Tibial artery (tissue), 4 donors: Measurements from ENCODE around the gene KCTD16.

Source experiments
- DNase-seq, 2 donors: peaks; one replicate each; pipeline ENCODE4 v3.0.0-alpha.2; 2019
- H3K27ac ChIP-seq, 2 donors: fragments of 200-600 bp; sonication (generic) in 1 of 2; 1 replicate in 1 of 2; 2 replicates in 1 of 2; pipeline ENCODE4 v1.5.1; 2018 to 2019; ENCODE audit warnings: mild to moderate bottlenecking in 1 of 2
- H3K27me3 ChIP-seq, 2 donors: fragments of 200-600 bp; sonication (generic) in 1 of 2; one replicate each; pipeline versions ENCODE4 v1.5.1 to v1.6.0; 2016 to 2019
- H3K36me3 ChIP-seq, 3 donors: fragments of 200-600 bp; sonication (generic) in 2 of 3; one replicate each; pipeline ENCODE4 v1.5.1; 2016 to 2019; ENCODE audit warnings: mild to moderate bottlenecking in 2 of 3
- H3K4me1 ChIP-seq, 4 donors: fragments of 200-600 bp; sonication (generic) in 2 of 4; 1 replicate in 3 of 4; 2 replicates in 1 of 4; pipeline ENCODE4 v1.5.1; 2016 to 2019
- H3K4me3 ChIP-seq, 2 donors: fragments of 200-600 bp; sonication (generic) in 1 of 2; 1 replicate in 1 of 2; 2 replicates in 1 of 2; pipeline ENCODE4 v1.5.1; 2018 to 2019; ENCODE audit warnings: mild to moderate bottlenecking in 2 of 2
- H3K9me3 ChIP-seq, 3 donors: fragments of 200-600 bp; sonication (generic) in 1 of 3; one replicate each; pipeline ENCODE4 v1.5.1; 2016 to 2019
- intact Hi-C: fragments of 100-400 bp; cut with DNase I; formaldehyde crosslinking; loops from one replicate; pipeline ENCODE4 v1.15.0; 2023; ENCODE audit warnings: low total_unique reads
- TF ChIP-seq, protein P1 (sequence below), 2 experiments: fragments of 200-600 bp in 1 of 2; fragments of 450-650 bp in 1 of 2; IDR thresholded peaks; one replicate each; pipeline ENCODE4 v1.5.1; 2017 to 2019; ENCODE audit warnings: antibody characterized with exemption in 2 of 2, mild to moderate bottlenecking in 1 of 2, moderate library complexity in 1 of 2

KCTD16 gene

DNA sequence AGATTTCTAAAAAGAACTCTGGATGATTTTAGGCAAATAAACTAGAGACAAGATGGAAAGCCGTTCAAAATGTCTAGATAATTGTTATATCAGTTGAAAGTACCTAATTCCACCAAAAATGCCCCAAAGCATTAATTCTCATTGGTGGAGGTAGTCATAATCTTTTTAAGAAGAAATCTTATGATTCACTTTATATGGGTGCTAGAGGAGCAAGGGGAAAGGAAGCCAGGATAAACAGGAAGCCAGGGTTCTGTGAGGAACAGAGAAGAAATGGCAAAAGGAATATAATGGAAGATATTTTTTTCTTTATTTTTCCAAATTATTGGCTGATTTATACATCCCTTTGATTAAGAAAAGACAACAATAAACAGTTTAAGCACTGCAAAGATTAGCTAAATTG, 8.0 kb upstream of the KCTD16 start:
- no peaks in the 10 kb centered on the region for H3K27me3 ChIP-seq
- peaks cover 0 to 8% (median 2%) of the 10 kb centered on the region in 4 donors for H3K4me1 ChIP-seq
- H3K9me3 ChIP-seq: no peaks in the 10 kb centered on the region
- TF ChIP-seq, protein P1, sequence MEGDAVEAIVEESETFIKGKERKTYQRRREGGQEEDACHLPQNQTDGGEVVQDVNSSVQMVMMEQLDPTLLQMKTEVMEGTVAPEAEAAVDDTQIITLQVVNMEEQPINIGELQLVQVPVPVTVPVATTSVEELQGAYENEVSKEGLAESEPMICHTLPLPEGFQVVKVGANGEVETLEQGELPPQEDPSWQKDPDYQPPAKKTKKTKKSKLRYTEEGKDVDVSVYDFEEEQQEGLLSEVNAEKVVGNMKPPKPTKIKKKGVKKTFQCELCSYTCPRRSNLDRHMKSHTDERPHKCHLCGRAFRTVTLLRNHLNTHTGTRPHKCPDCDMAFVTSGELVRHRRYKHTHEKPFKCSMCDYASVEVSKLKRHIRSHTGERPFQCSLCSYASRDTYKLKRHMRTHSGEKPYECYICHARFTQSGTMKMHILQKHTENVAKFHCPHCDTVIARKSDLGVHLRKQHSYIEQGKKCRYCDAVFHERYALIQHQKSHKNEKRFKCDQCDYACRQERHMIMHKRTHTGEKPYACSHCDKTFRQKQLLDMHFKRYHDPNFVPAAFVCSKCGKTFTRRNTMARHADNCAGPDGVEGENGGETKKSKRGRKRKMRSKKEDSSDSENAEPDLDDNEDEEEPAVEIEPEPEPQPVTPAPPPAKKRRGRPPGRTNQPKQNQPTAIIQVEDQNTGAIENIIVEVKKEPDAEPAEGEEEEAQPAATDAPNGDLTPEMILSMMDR (IDR thresholded peaks at IDR 0.05): no peak
- peaks cover 50 to 71% (median 62%) of the 10 kb centered on the region in 3 donors for H3K36me3 ChIP-seq
- H3K4me3 ChIP-seq: no peak overlapping the region
- H3K27ac ChIP-seq: no peak overlapping the region
- no peak for DNase-seq
- intact Hi-C loops: no loop called here

DNA sequence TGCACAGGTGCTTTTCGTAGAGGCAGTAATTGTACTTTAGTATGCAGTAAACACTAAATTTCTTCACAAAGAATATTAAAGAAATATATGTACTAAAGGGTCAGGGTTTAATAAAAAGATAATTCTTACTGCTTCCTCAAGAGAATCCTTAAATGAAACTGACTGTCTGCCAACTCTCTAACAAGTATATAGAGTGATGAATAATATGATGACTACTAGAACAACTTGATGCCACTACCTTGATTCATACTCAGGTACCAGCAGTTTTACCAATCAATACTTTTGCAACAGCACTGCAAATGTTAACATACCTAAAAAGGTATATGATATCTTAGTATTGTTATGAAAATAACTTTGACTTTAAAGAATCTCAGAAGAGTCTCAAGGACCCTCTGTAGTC, 4.0 kb upstream of the KCTD16 start:
- Histone ChIP-seq H3K36me3 (peaks cover 24 to 49% (median 39%) of the 10 kb centered on the region in 3 donors), H3K27me3 (no peaks in the 10 kb centered on the region), H3K27ac (no peak overlapping the region), H3K4me1 (peaks cover 0 to 30% (median 15%) of the 10 kb centered on the region in 4 donors), H3K4me3 (no peak overlapping the region), H3K9me3 (no peaks in the 10 kb centered on the region)
- TF ChIP-seq, protein P1 (IDR thresholded peaks at IDR 0.05): no peak
- intact Hi-C loops: no loop called here
- no peak for DNase-seq

DNA sequence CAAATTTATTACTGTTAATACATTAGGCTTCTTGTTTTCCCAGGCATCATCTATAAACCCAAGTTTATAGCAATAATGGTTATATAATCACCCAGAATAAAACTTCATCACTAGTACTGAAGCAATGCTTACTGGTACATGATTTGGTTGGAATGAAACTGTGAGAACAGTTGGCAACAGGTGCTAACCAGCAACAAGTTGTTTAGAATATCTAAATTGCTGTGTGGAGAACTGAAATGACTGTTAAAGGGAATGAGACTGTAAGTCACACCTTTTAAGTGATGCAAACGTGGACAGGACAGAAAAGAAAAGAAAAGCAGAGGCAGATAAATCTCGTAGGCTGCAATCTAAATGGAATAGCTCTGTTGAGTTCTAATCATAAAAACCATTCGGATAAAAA, 2.7 kb upstream of the KCTD16 start:
- Histone ChIP-seq H3K9me3 (no peaks in the 10 kb centered on the region), H3K4me1 (peaks cover 0 to 30% (median 15%) of the 10 kb centered on the region in 4 donors), H3K27ac (no peak overlapping the region), H3K4me3 (no peak overlapping the region), H3K27me3 (no peaks in the 10 kb centered on the region), H3K36me3 (peaks cover 15 to 38% (median 26%) of the 10 kb centered on the region in 3 donors)
- TF ChIP-seq, protein P1 (IDR thresholded peaks at IDR 0.05): no peak
- DNase-seq: no peak
- intact Hi-C loops: no loop called here

DNA sequence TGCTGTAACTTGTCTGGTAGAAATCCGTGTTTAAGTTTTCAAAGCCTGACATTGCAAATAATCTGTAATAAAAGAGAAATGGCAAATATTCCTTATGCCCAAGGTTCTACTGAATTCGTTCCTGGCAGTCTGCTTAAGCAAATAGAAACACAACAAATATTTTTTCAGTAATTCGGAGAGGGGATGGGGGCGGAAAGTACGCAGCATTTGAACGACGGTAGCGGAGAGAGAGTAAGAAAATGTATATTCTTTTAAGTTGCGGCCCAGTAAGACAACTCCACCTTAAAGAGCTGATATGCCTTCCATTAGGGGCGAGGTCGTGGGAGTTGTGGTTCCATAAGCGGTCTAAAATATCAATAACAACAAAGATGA, 783 bp upstream of the KCTD16 start:
- peak overlapping the region; percentile 80 to 95 for H3K4me3 ChIP-seq
- no peak for DNase-seq
- H3K36me3 ChIP-seq: peaks cover 2 to 19% (median 7%) of the 10 kb centered on the region in 3 donors
- H3K9me3 ChIP-seq: no peaks in the 10 kb centered on the region
- H3K27ac ChIP-seq: peak overlapping the region; percentile 85 to 89
- peaks cover 0 to 1% of the 10 kb centered on the region in 2 donors for H3K27me3 ChIP-seq
- TF ChIP-seq, protein P1 (IDR thresholded peaks at IDR 0.05): no peak
- intact Hi-C loops: no loop called here
- peaks cover 0 to 30% (median 15%) of the 10 kb centered on the region in 4 donors for H3K4me1 ChIP-seq

DNA sequence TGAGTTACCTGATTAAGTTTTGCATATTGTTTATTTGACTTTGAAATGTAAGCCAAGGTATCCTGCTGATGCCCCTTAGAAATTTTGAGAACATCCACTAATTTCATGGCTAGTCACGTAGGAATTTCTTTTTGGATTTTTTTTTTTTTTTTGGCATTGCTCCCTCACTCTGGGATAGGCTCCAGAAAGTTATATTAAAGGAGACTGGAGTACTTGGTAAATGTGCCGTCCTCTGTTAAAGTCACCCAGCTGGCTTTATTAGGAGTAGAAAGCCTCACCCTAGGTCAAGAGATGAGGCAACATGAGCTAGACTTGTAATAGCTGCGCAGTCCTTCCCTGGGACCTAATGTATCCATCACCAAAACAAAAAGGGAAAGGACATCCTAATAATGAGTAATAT, 3.1 kb downstream of the KCTD16 start:
- no peak for DNase-seq
- Histone ChIP-seq H3K27me3 (peaks cover 0 to 3% of the 10 kb centered on the region in 2 donors), H3K4me3 (no peak overlapping the region), H3K4me1 (peaks cover 0 to 15% (median 7%) of the 10 kb centered on the region in 4 donors), H3K9me3 (no peaks in the 10 kb centered on the region), H3K36me3 (no peaks in the 10 kb centered on the region), H3K27ac (no peak overlapping the region)
- TF ChIP-seq, protein P1 (IDR thresholded peaks at IDR 0.05): no peak
- intact Hi-C loops: no loop called here

DNA sequence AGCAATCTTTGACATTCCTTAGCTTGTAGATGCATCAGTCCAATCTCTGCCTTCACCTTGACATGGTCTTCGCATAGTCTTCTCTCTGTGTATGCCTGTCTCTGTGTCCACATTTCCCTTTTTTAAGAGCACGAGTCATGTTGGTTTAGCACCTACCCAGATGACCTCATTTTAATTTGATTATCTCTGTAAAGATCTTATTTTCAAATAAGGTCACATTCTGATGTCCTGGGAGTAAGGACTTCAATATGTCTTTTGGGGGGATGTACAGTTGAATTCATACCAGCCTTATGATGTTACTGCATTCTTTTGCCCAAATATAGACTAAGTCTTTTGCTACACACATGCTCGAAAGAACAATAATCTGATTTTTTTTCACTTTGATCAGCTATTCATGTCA, 6.9 kb downstream of the KCTD16 start:
- intact Hi-C loops: no loop called here
- Histone ChIP-seq H3K4me3 (no peak overlapping the region), H3K27me3 (peaks cover 0 to 3% of the 10 kb centered on the region in 2 donors), H3K36me3 (no peaks in the 10 kb centered on the region), H3K27ac (no peak overlapping the region), H3K4me1 (no peaks in the 10 kb centered on the region), H3K9me3 (no peaks in the 10 kb centered on the region)
- no peak for DNase-seq
- TF ChIP-seq, protein P1 (IDR thresholded peaks at IDR 0.05): no peak
